H1 (cell line): Measurements from ENCODE around the gene GPC3.

Experiments
- CTCF ChIP-seq, 3 experiments: IDR thresholded peaks; 1 replicate in 2 of 3; 2 replicates in 1 of 3; pipeline versions ENCODE4 v1.5.1 to v1.6.1; 2011; ENCODE audit warnings: low read length in 3 of 3, mild to moderate bottlenecking in 3 of 3, inconsistent platforms in 2 of 3, low read depth in 1 of 3, moderate library complexity in 1 of 3; ENCODE audit not compliant: insufficient read depth in 1 of 3; ENCODE audit errors: control extremely low read depth in 1 of 3
- EZH2 ChIP-seq: fragments of 200-600 bp; sonication (generic); IDR thresholded peaks from 2 replicates; pipeline ENCODE4 v1.7.1; 2012; ENCODE audit warnings: low read depth, mild to moderate bottlenecking, moderate library complexity, low read length, inconsistent platforms; ENCODE audit not compliant: severe bottlenecking
- SIN3A ChIP-seq, 2 experiments: IDR thresholded peaks in 1 of 2; conservative IDR thresholded peaks in 1 of 2; 2 replicates each; pipeline ENCODE4 v1.6.1; 2011 to 2012; ENCODE audit warnings: low read length in 2 of 2, improper control_type of control experiment in 1 of 2, low read depth in 1 of 2, mild to moderate bottlenecking in 1 of 2
- ZNF274 ChIP-seq: IDR thresholded peaks from 2 replicates; pipeline ENCODE4 v1.7.0; 2012; ENCODE audit warnings: low read length, borderline replicate concordance; ENCODE audit errors: extremely low read depth

- no peak for TF ChIP-seq CTCF (IDR thresholded peaks at IDR 0.05; ENCODE audit: control extremely low read depth in 1 of 3, insufficient read depth in 1 of 3, low read depth in 1 of 3, low read length in 3 of 3)
- TF ChIP-seq ZNF274: no peak
- no peak for TF ChIP-seq SIN3A (conservative IDR thresholded peaks at IDR 0.05 in 1 of 2, IDR thresholded peaks at IDR 0.05 in 1 of 2; ENCODE audit: low read depth in 1 of 2, low read length in 2 of 2)
- TF ChIP-seq EZH2: no peak
These were observed 34.3 kb upstream of the GPC3 start for GRCh38 chrX:134019567-134020206.
